GM12878 (cell line): ENCODE results near the gene INKA1. TPM values are rescaled to one million over a fixed set of nuclear protein-coding genes. Genes with fewer than 3 reads are reported as not detected.

Source experiments
- ASH2L ChIP-seq: fragments of 300-600, 200-600 bp; sonication (generic); IDR thresholded peaks from 2 replicates; pipeline ENCODE4 v1.6.1; 2017; ENCODE audit warnings: low read depth, mild to moderate bottlenecking, borderline replicate concordance
- BCL3 ChIP-seq: IDR thresholded peaks from 2 replicates; pipeline ENCODE4 v1.6.1; 2011; ENCODE audit warnings: borderline replicate concordance, low read depth, mild to moderate bottlenecking, moderate library complexity, low read length; ENCODE audit not compliant: insufficient read depth, poor library complexity, severe bottlenecking
- BMI1 ChIP-seq: fragments of 450-650 bp; IDR thresholded peaks from 2 replicates; pipeline ENCODE4 v1.6.1; 2016; ENCODE audit warnings: mild to moderate bottlenecking, moderate library complexity, borderline replicate concordance
- BRCA1 ChIP-seq: IDR thresholded peaks from 2 replicates; pipeline ENCODE4 v1.6.1; 2011; ENCODE audit warnings: low read depth, low read length, improper control_type of control experiment
- CHD2 ChIP-seq: IDR thresholded peaks from 2 replicates; pipeline ENCODE4 v1.6.1; 2011; ENCODE audit warnings: low read depth, low read length, improper control_type of control experiment, borderline replicate concordance
- E4F1 ChIP-seq: fragments of 450-650 bp; IDR thresholded peaks from 2 replicates; pipeline ENCODE4 v1.6.1; 2018; ENCODE audit warnings: borderline replicate concordance, mild to moderate bottlenecking; ENCODE audit not compliant: partially characterized antibody
- HCFC1 ChIP-seq: fragments of 150-350 bp; IDR thresholded peaks from 2 replicates; pipeline ENCODE4 v1.6.1; 2014; ENCODE audit warnings: low read length
- HDGF ChIP-seq: fragments of 450-650 bp; IDR thresholded peaks from 2 replicates; pipeline ENCODE4 v1.6.1; 2016; ENCODE audit warnings: antibody characterized with exemption
- MLLT1 ChIP-seq: fragments of 450-650 bp; IDR thresholded peaks from 2 replicates; pipeline ENCODE4 v1.6.1; 2016; ENCODE audit warnings: mild to moderate bottlenecking
- MYB ChIP-seq: fragments of 150-350 bp; IDR thresholded peaks from 2 replicates; pipeline ENCODE4 v1.6.1; 2014; ENCODE audit warnings: mild to moderate bottlenecking, low read depth, low read length, borderline replicate concordance
- NKRF ChIP-seq: fragments of 450-650 bp; conservative IDR thresholded peaks from 2 replicates; pipeline ENCODE4 v1.6.1; 2017; ENCODE audit warnings: mild to moderate bottlenecking, moderate library complexity
- POU2F2 ChIP-seq: IDR thresholded peaks from 3 replicates; pipeline ENCODE4 v1.6.1; 2011; ENCODE audit warnings: low read depth, mild to moderate bottlenecking, low read length, borderline replicate concordance
- RELA ChIP-seq: fragments of 450-650 bp; IDR thresholded peaks from 2 replicates; pipeline ENCODE4 v1.8.0; 2014; ENCODE audit warnings: borderline replicate concordance; ENCODE audit not compliant: partially characterized antibody
- SPI1 ChIP-seq: IDR thresholded peaks from 2 replicates; pipeline ENCODE4 v1.6.1; 2011; ENCODE audit warnings: low read depth, mild to moderate bottlenecking, low read length, moderate library complexity, borderline replicate concordance; ENCODE audit not compliant: insufficient read depth
- SUZ12 ChIP-seq: fragments of 200-600 bp; sonication (generic); IDR thresholded peaks from one replicate; pipeline ENCODE4 v1.6.1; 2018; ENCODE audit warnings: antibody characterized with exemption, mild to moderate bottlenecking; ENCODE audit not compliant: unreplicated experiment
- ZNF207 ChIP-seq: fragments of 450-650 bp; IDR thresholded peaks from 2 replicates; pipeline ENCODE4 v1.6.1; 2014; ENCODE audit warnings: antibody characterized with exemption, mild to moderate bottlenecking, borderline replicate concordance
- ZNF592 ChIP-seq: fragments of 450-650 bp; IDR thresholded peaks from 2 replicates; pipeline ENCODE4 v1.6.1; 2017; ENCODE audit warnings: mild to moderate bottlenecking, moderate library complexity
- polyA plus RNA-seq, 11 experiments: library from polyadenylated mRNA; depleted of rRNA in 4 of 11; unstranded in 6 of 11; stranded (reverse) in 5 of 11; fragments of >200 nt; fragmentation: Nextera tagmentation in 4 of 11; fragmentation: Illumina TruSeq in 1 of 11; extraction: Ambion mirVana in 4 of 11; extraction: Trizol in 1 of 11; gene quantifications; 1 replicate in 1 of 11; 2 replicates in 10 of 11; pipeline versions ENCODE4 v1.2.1 to v1.2.3, GENCODE V29; 2011 to 2016; ENCODE audit warnings: inconsistent platforms in 2 of 11, missing spikeins in 2 of 11, low read depth in 1 of 11
- total RNA-seq, 4 experiments: library from RNA; depleted of rRNA in 3 of 4; stranded (reverse); fragments of >200 nt in 3 of 4; fragmentation: Illumina TruSeq in 1 of 4; extraction: Trizol in 1 of 4; gene quantifications; 2 replicates each; pipeline versions ENCODE4 v1.2.1 to v1.2.3, GENCODE V29; 2013 to 2021

Gene INKA1
- total and polyA plus RNA-seq, 10 of the 15 experiments (the other 5 are each of a cell fraction or from before 2014, with no cell fraction given): 0.32 to 10.5 (median 4.9) TPM

- no peak for TF ChIP-seq MLLT1
- TF ChIP-seq NKRF: 0 out of 2 replicates have a peak, but pooled peaks have one; percentile 42
- no peak for TF ChIP-seq BCL3
- TF ChIP-seq HCFC1: peak; percentile 47
- TF ChIP-seq ZNF592: no peak
- TF ChIP-seq POU2F2: peak; percentile 36; the same call in 1 of the 3 replicates
- TF ChIP-seq HDGF: no peak
- 0 out of 2 replicates have a peak, but pooled peaks have one; percentile 44 for TF ChIP-seq ASH2L
- TF ChIP-seq SPI1: no peak
- TF ChIP-seq RELA: no peak
- no peak for TF ChIP-seq E4F1
- no peak for TF ChIP-seq BMI1
- 0 out of 2 replicates have a peak, but pooled peaks have one; percentile 53 for TF ChIP-seq CHD2
- no peak for TF ChIP-seq BRCA1
- TF ChIP-seq ZNF207: no peak
- TF ChIP-seq SUZ12: no peak
- no peak for TF ChIP-seq MYB
These were observed 10.6 kb downstream of the INKA1 start, which contains the start of gene UBA7 (continued) for GRCh38 chr3:49813497-49814174.
